NCI-H1417 (cell line): Measurements from ENCODE around the gene CEACAM19.
A peak's percentile ranks its signal among the peaks of the same experiment; 100 is the strongest.
"Not testable (repeated sequence)": the region's sequence is repeated elsewhere in the genome, so short reads cannot be mapped to it uniquely, and the experiment has no call there.

Experiments
- DNase-seq, 3 experiments: peaks; one replicate each; lab custom pipeline; 2025; lab: John Stamatoyannopoulos, UW

Gene CEACAM19

DNA sequence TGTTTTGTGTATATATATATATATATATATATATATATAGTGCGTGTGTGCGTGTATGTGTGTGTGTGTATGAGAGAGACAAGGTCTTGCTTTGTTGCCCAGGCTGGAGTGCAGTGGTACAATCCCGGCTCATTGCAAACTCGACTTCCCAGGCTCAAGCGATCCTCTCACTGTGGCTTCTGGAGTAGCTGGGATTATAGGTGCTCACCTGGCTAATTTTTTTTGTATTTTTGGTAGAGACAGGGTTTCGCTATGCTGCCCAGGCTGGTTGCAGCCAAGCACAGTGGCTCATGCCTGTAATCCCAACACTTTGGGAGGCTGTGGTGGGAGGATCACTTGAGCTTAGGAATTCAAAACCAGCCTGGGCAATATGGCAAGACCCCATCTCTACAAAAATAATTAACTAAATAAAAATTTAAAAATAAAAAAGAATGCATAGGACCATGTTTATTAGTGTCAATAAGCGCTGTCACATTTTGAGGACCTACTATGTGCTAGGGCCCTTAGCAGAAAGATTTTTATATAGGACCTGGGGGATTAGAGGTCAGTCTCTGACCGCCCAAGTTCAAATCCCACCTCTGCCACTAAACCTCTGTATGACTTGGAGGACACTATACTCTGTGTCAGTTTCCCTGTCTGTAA lies 25.8 kb upstream of the CEACAM19 start:
- DNase-seq: no peak

DNA sequence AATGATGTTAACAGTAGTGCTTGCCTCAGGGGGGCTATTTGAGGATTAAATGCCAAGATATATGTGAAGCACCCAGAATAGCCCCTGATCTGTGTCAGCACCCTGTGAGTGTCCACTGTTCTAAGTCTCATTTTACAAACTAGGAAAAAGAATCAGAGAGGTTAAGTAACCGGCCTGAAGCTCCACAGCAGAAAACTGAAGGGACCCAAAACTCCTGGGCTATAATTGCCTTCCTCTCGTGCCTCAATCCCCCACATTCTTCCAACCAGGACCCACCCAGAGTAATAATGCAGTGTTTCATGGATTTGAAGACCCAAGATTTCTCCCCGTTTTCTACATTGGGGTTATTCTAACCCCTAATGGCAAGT lies 25.2 kb upstream of the CEACAM19 start:
- no peak for DNase-seq

DNA sequence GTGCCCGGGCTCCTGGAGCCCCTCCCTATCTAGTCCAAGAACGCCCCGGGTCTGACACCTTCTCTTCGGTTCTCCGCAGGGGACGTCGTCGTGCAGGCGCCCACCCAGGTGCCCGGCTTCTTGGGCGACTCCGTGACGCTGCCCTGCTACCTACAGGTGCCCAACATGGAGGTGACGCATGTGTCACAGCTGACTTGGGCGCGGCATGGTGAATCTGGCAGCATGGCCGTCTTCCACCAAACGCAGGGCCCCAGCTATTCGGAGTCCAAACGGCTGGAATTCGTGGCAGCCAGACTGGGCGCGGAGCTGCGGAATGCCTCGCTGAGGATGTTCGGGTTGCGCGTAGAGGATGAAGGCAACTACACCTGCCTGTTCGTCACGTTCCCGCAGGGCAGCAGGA lies 24.1 kb upstream of the CEACAM19 start:
- DNase-seq: no peak

DNA sequence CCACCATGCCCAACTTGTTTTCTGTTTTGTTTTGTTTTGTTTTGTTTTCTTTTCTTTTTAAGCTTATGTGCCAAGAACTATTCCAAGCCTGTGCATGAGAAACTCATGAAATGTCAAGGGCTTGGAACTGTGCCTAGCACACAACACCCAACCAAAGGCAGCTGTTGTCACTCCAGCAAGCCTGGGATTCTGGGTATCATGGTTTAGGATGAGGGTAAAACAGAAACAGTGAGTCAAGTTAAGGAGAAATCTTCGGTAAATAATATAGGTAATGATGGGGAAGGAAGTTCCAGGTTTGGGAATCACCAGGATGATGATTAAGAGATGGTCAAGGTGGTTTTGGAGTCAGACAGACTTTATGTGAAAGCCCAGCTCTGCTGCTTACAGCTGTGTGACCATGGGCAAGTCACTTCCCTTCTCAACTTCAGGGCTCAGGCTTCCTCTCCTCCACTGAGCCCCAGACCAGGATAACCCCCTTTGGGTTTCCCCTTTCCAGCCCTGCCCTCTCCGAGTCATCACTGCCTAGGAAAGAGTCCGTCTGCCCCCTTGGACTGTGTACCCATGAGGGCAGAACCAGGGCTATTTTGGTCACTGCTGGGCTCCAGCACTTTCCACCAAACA lies 22.5 kb upstream of the CEACAM19 start:
- DNase-seq: no peak

DNA sequence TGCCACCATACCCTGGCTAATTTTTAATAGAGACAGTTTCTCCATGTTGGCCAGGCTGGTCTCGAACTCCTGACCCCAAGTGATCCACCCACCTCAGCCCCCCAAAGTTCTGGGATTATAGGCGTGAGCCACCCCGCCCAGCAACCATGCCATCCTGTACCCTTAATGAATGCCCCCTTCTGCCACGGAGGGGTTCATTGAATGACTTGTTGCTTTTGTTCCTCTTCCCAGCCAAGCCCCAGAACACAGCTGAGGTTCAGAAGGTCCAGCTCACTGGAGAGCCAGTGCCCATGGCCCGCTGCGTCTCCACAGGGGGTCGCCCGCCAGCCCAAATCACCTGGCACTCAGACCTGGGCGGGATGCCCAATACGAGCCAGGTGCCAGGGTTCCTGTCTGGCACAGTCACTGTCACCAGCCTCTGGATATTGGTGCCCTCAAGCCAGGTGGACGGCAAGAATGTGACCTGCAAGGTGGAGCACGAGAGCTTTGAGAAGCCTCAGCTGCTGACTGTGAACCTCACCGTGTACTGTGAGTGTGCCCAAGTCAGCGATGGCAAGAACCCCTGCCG lies 21.6 kb upstream of the CEACAM19 start:
- no peak for DNase-seq

DNA sequence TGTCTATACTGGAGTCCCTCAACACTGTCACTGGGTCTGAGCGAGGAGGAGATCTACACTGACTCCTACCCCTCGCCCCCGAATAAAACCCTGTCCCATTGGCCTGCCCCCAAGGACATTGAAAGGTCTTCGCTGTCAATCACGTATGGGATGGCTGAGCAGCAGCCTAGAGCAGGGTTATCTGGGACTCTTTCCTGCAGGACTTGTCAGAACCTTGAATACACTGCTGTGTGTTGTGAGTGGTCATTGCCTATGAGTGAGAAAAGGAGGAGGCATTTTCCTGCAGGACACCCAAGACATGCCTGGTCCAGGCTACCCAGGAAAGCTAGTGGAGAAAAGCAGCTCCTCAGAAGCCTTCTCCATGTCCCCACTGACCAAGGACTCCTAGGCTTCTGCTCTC lies 17.9 kb upstream of the CEACAM19 start:
- no peak for DNase-seq

DNA sequence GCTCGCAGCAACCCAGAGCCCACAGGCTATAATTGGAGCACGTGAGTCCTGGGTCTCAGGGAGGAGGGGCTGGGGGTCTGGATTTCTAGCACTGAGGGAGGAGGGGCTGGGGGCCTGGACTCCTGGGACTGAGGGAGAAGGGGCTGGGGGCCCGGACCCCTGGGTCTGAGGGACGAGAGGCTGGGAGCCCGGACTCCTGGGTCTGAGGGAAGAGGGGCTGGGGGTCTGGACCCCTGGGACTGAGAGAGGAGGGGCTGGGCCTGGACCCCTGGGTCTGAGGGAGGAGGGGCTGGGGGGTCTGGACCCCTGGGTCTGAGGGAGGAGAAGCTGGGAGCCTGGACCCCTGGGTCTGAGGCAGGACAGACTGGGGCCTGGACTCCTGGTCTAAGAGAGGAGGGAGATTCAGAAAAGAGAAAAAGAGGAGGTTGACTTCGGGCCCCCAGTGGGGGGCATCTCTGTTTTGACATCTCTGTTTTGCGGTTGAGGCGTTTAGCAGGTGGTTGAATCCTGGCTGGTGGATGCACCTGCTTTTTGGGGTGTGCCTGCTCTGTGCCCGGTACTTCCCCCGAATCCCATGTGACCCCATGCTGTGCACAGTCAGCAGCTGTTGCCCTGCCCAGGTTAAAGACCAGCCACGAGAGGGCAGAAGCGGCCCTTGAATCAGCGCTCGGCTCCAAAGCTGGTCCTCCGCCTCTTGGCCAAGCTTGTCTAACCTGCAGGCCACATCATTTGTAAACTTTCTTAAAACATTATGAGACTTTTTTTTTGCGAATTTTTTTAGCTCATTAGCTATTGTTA lies 17.1 kb upstream of the CEACAM19 start:
- peak in 2 of 3 experiments; percentile 47 to 62 for DNase-seq

DNA sequence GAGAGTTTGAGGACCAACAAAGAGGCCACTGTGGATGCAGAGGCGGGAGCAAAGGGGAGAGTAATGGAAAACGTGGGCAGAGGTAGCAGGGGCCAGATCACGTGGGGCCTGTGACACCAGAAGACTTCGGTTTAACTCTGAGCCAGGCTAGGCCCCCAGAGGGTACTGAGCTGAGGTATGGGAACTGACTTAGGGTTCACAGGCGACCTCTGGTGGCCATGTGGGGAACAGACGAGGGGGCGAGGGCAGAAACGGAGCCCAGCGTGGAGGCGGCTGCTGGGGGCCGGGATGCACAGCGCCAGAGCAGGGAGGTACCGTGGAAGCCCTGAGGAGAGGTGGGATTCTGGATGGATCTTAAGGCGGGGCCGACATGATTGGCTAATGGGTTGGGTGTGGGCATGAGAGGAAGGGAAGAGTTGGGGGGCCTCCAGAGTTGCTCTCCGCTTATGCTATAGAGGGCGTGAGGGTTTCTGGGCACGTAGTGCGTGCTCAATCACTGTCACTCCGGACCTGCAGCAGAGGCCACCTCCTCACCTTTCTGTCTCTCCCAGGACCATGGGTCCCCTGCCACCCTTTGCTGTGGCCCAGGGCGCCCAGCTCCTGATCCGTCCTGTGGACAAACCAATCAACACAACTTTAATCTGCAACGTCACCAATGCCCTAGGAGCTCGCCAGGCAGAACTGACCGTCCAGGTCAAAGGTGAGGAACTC lies 13.9 kb upstream of the CEACAM19 start:
- DNase-seq: peak; percentile 36 to 67 (median 40)

DNA sequence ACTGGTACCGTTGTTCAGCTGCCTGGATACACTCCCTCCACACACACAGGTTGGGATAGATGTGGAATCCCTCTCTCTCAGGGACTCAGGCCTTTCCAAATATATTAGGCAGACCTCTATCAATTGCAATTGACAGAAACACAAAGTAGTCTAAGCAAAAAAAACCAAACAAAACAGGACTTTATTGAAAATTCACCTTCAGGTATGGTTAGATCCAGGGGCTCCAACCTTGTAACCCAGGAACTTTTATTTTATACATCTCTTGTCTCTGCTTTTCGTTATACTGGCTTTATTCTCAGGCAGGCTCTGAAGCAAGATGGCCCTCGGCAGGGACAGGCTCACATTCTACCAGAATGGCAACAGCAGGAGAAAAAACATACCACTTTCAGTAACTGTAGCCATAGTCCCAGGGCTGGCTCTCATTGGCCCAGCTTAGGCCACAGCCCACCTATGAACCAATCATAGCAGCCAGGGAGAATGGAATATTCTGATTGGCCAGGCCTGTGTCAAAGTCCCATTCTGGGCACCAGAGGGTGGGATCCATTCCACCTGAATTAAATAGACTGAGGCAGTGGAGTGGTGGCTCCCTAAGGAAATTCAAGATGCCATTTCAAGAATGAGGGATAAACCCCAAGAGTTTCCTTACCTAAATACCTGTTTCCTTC lies 13.1 kb upstream of the CEACAM19 start:
- no peak for DNase-seq

DNA sequence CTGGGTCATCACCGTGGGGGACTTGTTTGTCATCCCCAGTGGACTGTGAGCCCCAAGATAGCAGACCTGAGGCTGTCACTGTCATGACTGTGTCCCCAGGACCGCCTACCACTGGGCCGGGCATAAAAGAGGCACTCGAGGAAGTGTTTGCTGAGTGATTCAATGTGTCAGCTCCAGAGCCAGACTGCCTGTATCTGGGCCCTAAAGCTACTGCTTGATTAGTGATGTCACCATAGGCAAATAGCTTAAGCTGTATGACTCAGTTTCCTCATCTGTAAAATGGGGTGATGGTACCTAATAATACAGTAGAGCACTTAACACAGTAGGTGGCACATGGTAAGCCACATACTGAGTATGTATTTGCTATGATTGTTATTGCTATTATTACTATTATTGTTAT lies 11.2 kb upstream of the CEACAM19 start:
- DNase-seq: no peak

DNA sequence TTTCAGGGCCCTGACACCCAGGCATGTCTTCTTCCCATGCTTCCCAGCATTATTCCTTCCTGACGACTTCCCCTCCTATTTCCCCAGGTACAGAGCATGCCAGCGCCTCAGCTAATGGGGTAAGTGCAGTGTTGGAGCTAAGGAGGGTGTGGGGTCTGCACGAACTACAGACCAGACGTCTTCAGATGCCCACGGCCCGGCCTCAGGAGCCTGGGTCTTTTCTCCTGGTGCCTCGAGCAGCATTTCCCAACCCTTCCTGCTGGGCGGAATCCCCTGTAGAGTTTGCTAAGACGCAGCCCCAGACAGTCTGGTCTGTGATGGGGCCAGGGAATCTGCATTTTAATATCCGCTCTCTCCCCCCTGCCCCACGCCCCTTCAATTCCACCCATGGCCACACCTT lies 10.1 kb upstream of the CEACAM19 start:
- no peak for DNase-seq

DNA sequence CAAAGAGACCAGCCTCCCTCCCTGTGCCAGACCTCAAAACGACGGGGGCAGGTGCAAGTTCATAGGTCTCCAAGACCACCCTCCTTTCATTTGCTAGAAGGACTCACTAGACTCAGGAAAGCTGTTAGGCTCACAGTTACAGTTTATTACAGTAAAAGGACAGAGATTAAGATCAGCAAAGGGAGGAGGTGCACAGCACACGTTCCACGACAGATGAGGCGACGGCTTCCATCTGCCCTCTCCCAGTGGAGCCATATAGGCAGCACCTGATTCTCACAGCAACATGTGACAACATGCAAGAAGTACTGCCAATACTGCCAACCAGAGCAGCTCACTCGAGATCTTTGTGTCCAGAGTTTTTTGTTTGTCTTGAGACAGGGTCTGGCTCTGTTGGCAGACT lies 9.4 kb upstream of the CEACAM19 start:
- DNase-seq: no peak

DNA sequence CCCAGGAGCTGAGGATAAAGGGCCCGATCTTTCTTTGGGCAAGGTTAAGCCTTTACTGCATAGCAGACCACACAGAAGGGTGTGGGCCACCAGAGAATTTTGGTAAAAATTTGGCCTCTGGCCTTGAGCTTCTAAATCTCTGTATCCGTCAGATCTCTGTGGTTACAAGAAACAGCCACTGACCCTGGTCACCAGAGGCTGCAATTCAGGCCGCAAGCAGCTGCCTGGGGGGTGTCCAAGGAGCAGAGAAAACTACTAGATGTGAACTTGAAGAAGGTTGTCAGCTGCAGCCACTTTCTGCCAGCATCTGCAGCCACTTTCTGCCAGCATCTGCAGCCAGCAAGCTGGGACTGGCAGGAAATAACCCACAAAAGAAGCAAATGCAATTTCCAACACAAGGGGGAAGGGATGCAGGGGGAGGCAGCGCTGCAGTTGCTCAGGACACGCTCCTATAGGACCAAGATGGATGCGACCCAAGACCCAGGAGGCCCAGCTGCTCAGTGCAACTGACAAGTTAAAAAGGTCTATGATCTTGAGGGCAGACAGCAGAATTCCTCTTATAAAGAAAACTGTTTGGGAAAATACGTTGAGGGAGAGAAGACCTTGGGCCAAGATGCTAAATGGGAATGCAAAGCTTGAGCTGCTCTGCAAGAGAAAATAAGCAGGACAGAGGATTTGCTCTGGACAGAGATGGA lies 8.4 kb upstream of the CEACAM19 start:
- no peak for DNase-seq

DNA sequence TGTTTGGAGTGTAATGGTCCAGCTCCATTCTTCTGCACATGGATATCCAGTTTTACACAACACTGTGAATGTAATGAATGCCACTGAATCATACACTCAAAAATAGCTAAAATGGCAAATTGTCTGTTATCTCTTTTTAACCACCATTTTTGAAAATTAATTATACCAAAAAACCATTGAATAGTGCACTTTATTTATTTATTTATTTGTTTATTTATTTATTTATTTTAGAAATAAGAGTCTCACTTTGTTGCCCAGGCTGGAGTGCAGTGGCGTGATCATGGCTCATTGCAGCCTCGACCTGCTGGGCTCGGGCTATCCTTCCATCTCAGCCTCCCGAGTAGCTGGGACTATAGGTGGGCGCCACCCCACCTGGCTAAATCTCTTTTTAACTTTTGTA lies 7.3 kb upstream of the CEACAM19 start:
- DNase-seq: no peak

DNA sequence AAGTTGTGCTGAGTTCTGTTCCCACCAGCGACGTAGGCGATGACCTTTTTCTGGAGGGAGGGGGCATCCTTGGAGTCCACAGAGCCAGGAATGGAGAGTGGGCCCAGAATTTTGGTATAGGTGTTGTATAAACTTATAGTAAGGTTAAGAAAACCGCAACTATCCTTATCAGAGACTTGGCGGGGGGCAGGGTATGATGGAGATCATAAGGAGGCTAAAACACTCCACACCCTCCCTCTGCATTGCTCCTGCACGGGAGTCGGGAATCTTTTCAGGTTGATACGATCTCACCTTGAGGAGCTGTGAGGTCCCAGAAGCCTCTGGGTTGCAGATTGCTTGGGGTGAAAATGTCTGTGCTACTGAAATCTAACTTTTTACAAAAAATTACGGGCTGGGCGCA lies 6.3 kb upstream of the CEACAM19 start:
- DNase-seq: no peak

DNA sequence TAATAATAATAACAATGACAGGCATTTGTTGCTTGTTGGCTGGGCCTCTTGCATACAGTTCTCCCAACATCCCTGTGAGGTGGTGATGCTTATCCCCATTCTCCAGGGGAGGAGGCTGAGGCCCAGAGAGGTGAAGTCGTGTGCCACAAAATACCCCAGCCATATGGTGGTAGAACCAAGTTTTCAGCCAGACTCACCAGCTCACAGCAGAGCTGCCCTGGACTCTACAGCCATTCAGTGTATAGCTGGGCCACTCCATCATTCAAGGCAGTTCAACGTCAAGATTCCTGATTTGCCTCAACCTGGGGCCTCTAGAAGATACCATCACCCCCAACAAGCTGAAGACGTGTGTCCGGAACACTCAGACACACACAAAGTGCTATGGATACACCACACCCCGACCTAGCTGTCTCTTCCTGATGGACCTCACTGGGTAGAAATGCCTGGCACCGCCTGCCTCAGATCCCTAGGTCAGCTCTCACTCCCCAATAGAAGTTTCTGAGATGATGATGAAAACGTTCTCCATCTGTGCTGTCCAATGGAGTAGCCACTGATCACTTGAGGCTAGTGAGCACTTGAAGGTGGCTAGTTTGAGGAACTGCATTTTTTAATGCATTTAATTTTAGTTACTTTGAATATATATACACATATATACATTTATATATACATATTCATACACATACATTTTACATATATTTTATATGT lies 4.3 kb upstream of the CEACAM19 start:
- DNase-seq: peak in 2 of 3 experiments; percentile 8 to 48

DNA sequence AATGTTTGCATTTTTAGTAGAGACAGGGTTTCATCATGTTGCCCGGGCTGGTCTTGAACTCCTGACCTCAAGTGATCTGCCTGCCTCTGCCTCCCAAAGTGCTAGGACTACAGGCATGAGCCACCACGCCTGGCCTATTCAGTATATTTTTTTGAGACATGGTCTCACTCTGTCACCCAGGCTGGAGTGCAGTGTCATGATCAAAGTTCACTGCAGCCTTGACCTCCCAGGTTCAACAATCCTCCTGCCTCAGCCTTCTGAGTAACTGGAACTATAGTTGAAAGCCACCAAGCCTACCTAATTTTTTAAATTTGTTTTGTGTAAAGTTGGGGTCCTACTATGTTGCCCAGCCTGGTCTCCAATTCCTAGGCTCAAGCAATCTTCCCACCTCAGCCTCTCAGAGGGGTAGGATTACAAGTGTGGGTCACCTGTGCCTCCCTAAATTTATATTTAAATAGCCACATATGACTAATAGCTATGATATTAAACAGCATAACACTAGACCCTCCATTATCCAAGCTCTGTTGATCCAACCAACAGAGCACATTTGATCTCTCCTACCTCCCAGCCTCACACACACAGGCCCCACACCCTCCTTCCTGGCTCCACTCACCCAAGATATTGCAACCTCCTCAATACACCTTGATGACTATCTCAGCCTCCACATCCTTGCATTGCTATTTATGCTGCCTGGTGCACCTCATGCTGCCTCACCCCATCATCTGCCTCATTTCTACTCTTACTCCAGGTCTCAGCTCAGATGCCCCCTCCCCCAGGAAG lies 2.1 kb upstream of the CEACAM19 start:
- no peak for DNase-seq

DNA sequence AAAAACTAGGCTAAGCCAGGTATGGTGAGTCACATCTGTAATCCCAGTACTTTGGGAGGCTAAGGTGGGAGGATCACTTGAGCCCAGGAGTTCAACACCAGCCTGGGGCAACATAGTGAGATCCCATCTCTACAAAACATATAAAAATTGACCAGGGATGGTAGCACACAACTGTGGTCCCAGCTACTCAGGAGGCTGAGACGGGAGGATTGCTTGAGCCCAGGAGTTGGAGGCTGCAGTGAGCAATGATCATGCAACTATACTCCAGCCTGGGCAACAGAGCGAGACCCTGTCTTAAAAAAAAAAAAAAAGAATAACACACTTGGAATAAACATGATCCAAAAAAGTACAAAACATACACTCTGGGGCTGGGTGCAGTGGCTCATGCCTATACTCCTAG lies 1.3 kb upstream of the CEACAM19 start:
- DNase-seq: not testable (repeated sequence)

DNA sequence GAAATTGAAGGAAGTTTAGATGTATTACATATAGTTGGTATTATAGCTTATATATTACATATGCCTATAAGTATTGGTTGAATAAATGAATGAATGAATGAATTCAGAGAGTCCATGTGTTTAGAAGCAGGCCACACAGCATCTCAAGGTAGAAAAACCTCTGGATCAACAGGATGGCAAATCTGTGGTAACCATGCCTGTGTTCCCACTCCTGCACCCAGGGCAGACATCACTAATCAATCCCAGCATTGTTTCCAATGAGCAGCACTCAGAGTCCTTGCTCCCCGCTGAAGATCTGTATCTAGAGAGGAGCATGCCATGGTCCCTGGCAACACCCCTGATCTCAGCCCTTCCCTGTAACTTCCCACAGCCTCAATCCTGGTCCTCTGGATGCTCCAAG lies 944 bp downstream of the CEACAM19 start:
- no peak for DNase-seq

DNA sequence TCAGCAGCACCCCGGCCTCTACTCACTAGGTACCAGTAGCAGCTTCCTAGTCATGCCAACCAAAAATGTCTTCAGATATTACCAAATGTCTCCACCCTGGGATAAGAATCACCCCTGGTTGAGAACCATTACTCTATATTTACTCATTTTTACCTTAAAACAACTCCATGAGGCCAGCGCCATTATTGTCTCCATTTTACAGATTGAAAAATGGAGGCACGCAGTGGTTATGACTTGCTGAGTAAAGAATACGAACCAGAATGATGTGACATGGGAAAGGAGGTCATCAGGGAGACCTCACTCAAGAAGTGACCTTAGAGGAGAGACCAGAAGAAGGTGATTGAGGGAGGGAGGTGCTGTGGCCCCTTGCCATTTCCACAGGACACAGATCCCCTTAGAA lies 2.2 kb downstream of the CEACAM19 start:
- no peak for DNase-seq
